GM15510 (cell line): Measurements from ENCODE around the gene ZCCHC14.

Source experiments
- POLR2A ChIP-seq: IDR thresholded peaks from 3 replicates; pipeline ENCODE4 v1.6.1; 2011; ENCODE audit warnings: borderline replicate concordance; ENCODE audit not compliant: insufficient read length; ENCODE audit errors: extremely low read depth

The ZCCHC14 gene

GRCh38 chr16:87501117-87501516, 8.3 kb upstream of the ZCCHC14 start:
- no peak for TF ChIP-seq POLR2A

GRCh38 chr16:87499189-87499486, 6.3 kb upstream of the ZCCHC14 start:
- no peak for TF ChIP-seq POLR2A

- no peak for TF ChIP-seq POLR2A
Observed at GRCh38 chr16:87498324-87499188, 5.7 kb upstream of the ZCCHC14 start.

GRCh38 chr16:87496447-87496801, 3.6 kb upstream of the ZCCHC14 start:
- no peak for TF ChIP-seq POLR2A

GRCh38 chr16:87495578-87496446, 3.0 kb upstream of the ZCCHC14 start:
- no peak for TF ChIP-seq POLR2A

- TF ChIP-seq POLR2A, result no peak
Observed at GRCh38 chr16:87493608-87494280, 920 bp upstream of the ZCCHC14 start.

GRCh38 chr16:87492291-87492630, 563 bp downstream of the ZCCHC14 start:
- no peak for TF ChIP-seq POLR2A

GRCh38 chr16:87491522-87492290, 1.1 kb downstream of the ZCCHC14 start:
- TF ChIP-seq POLR2A, result no peak

- TF ChIP-seq POLR2A, result no peak
Observed at GRCh38 chr16:87490096-87490798, 2.6 kb downstream of the ZCCHC14 start.

- TF ChIP-seq POLR2A, result no peak
Observed at GRCh38 chr16:87489434-87490045, 3.3 kb downstream of the ZCCHC14 start.

- no peak for TF ChIP-seq POLR2A
Observed at GRCh38 chr16:87487361-87487924, 5.4 kb downstream of the ZCCHC14 start.

GRCh38 chr16:87486713-87487247, 6.0 kb downstream of the ZCCHC14 start:
- TF ChIP-seq POLR2A, result no peak

- no peak for TF ChIP-seq POLR2A
Observed at GRCh38 chr16:87486282-87486681, 6.5 kb downstream of the ZCCHC14 start.
